HepG2 (cell line): Measurements from ENCODE around the gene CAVIN1. TPM values are rescaled to one million over a fixed set of nuclear protein-coding genes. Genes with fewer than 3 reads are reported as not detected.

Experiments
- ATAC-seq: fragments of 200-7000 bp; cut with Tn5 transposase; 3 replicates; pipeline ENCODE4 v1.9.1; 2020; ENCODE audit warnings: mild to moderate bottlenecking, moderate library complexity
- BruUV-seq: library from RNA; stranded (reverse); fragments of 400-500 nt; replicated peaks from 2 replicates; lab custom pipeline; 2021; lab: Mats Ljungman, UMichigan
- CTCF ChIA-PET: fragments of 300-600 bp; formaldehyde crosslinking; extraction: SDS; loops from one replicate; lab custom pipeline; 2021; ENCODE audit warnings: low total read pairs, inconsistent platforms, low intra/inter-chr PET ratio; lab: Yijun Ruan, JAX
- POLR2A ChIA-PET: fragments of 350-600 bp; sonication (Branson Sonifier 250); formaldehyde crosslinking; loops from one replicate; lab custom pipeline; 2020; ENCODE audit warnings: antibody characterized with exemption, inconsistent platforms; lab: Yijun Ruan, JAX
- DNase-seq: peaks from one replicate; pipeline ENCODE4 v3.0.0-alpha.2; 2015; ENCODE audit warnings: low spot score
- FAIRE-seq: peaks from 3 replicates; lab custom pipeline; 2011; peaks lifted over from hg19 to GRCh38; lab: Jason Lieb, UNC
- H2AFZ ChIP-seq: one replicate; pipeline ENCODE4 v1.6.1; 2011; ENCODE audit warnings: low read length, inconsistent platforms
- H3K27ac ChIP-seq: fragments of 300-600 bp; 3 replicates; pipeline ENCODE4 v1.8.0; 2011; ENCODE audit warnings: mixed run types, mild to moderate bottlenecking, mixed read lengths, low read length, inconsistent platforms; ENCODE audit not compliant: insufficient read depth; ENCODE audit errors: extremely low read length
- H3K27me3 ChIP-seq, 2 experiments: fragments of 200-600 bp in 1 of 2; 2 replicates in 1 of 2; 3 replicates in 1 of 2; pipeline versions ENCODE4 v1.6.0 to v1.8.0; 2011; ENCODE audit warnings: low read length in 2 of 2, mild to moderate bottlenecking in 2 of 2, moderate library complexity in 2 of 2, inconsistent platforms in 1 of 2; ENCODE audit not compliant: insufficient read depth in 2 of 2, control insufficient read depth in 1 of 2
- H3K36me3 ChIP-seq, 2 experiments: fragments of 200-600 bp in 1 of 2; replicated peaks in 1 of 2; 2 replicates in 1 of 2; 3 replicates in 1 of 2; pipeline versions ENCODE4 v1.5.1 to v1.8.0; 2011; ENCODE audit warnings: low read length in 2 of 2, inconsistent platforms in 1 of 2; ENCODE audit not compliant: insufficient read depth in 2 of 2, control insufficient read depth in 1 of 2
- H3K4me1 ChIP-seq: 2 replicates; pipeline ENCODE4 v1.5.1; 2012; ENCODE audit warnings: low read length, inconsistent platforms; ENCODE audit not compliant: insufficient read depth
- H3K4me2 ChIP-seq: 2 replicates; pipeline ENCODE4 v1.6.0; 2011; ENCODE audit warnings: low read depth, low read length, inconsistent platforms
- H3K4me3 ChIP-seq, 3 experiments: fragments of 200-600 bp in 1 of 3; sonication (generic), shearing (Covaris generic) in 1 of 3; replicated peaks in 1 of 3; 2 replicates each; pipeline ENCODE4 v1.5.1; 2011 to 2016; ENCODE audit warnings: low read length in 3 of 3, inconsistent platforms in 2 of 3, low read depth in 2 of 3, mild to moderate bottlenecking in 2 of 3, control low read depth in 1 of 3, mixed read lengths in 1 of 3; ENCODE audit not compliant: insufficient read depth in 1 of 3
- H3K79me2 ChIP-seq: one replicate; pipeline ENCODE4 v1.6.1; 2011; ENCODE audit warnings: low read length, inconsistent platforms; ENCODE audit not compliant: insufficient read depth
- H3K9ac ChIP-seq: 2 replicates; pipeline ENCODE4 v1.6.0; 2011; ENCODE audit warnings: mild to moderate bottlenecking, low read depth, low read length, inconsistent platforms; ENCODE audit not compliant: insufficient read depth
- H3K9me3 ChIP-seq: 2 replicates; pipeline ENCODE4 v1.5.1; 2012; ENCODE audit warnings: mild to moderate bottlenecking, low read length
- H4K20me1 ChIP-seq: 2 replicates; pipeline ENCODE4 v1.6.0; 2011; ENCODE audit warnings: inconsistent platforms, mild to moderate bottlenecking, low read length, moderate library complexity; ENCODE audit not compliant: insufficient read depth
- RBM22 ChIP-seq: fragments of 200-400 bp; formaldehyde crosslinking; optimal IDR thresholded peaks from 2 replicates; pipeline ENCODE3; 2017; ENCODE audit warnings: mild to moderate bottlenecking, low read length, moderate library complexity
- TEF ChIP-seq: sonication (generic); formaldehyde crosslinking; IDR thresholded peaks from 2 replicates; pipeline ENCODE4 v1.5.0; 2020; ENCODE audit warnings: missing genetic modification reagents
- WGBS: methylation state at CpG from one replicate; pipeline ENCODE4 v1.1.6; 2017; ENCODE audit warnings: low lambda C conversion rate; 5-methylcytosine and 5-hydroxymethylcytosine counted together
- in situ Hi-C: cut with HindIII; loops from 2 replicates; pipeline ENCODE4 v1.10.0; 2017; ENCODE audit warnings: low pct_unique_long_range_greater_than_20kb; ENCODE audit not compliant: extremely low pct_ligation_motif_present
- intact Hi-C: fragments of 100-400 bp; cut with micrococcal nuclease; formaldehyde crosslinking; loops from one replicate; pipeline ENCODE4 v1.10.0; 2022; ENCODE audit not compliant: unreplicated experiment
- polyA plus RNA-seq, 8 experiments: library from polyadenylated mRNA; depleted of rRNA in 3 of 8; stranded (reverse) in 7 of 8; unstranded in 1 of 8; fragments of >200 nt; fragmentation: Illumina TruSeq in 4 of 8; extraction: Trizol in 4 of 8; gene quantifications; 2 replicates each; pipeline versions ENCODE4 v1.2.1 to v1.2.3, GENCODE V29; 2011 to 2016; ENCODE audit warnings: low read depth in 4 of 8, missing spikeins in 1 of 8, mixed read lengths in 1 of 8; ENCODE audit not compliant: insufficient read depth in 1 of 8
- total RNA-seq, 5 experiments: library from RNA; depleted of rRNA; stranded (reverse); fragments of >200 nt; fragmentation: Illumina TruSeq; extraction: Trizol; gene quantifications; 2 replicates each; pipeline ENCODE4 v1.2.3, GENCODE V29; 2016; ENCODE audit warnings: low read depth in 1 of 5
- TF ChIP-seq, protein P1 (sequence below): sonication (generic); formaldehyde crosslinking; IDR thresholded peaks from 2 replicates; pipeline ENCODE4 v1.5.1; 2020; ENCODE audit warnings: mild to moderate bottlenecking, missing genetic modification reagents, moderate library complexity

Gene CAVIN1
- total and polyA plus RNA-seq, 2 of the 13 experiments (the other 11 are each of a cell fraction or from before 2014, with no cell fraction given): 15.9 to 25.5 TPM

GRCh38 chr17:42365136-42365535 is 57.9 kb downstream of the CAVIN1 start:
- ATAC-seq (no peak), FAIRE-seq (no peak), DNase-seq (no peak)
- peaks cover 0 to 2% of the 10 kb centered on the region in 2 experiments; a peak in 1 of 5 replicates for H3K36me3 ChIP-seq
- TF ChIP-seq, protein P1, sequence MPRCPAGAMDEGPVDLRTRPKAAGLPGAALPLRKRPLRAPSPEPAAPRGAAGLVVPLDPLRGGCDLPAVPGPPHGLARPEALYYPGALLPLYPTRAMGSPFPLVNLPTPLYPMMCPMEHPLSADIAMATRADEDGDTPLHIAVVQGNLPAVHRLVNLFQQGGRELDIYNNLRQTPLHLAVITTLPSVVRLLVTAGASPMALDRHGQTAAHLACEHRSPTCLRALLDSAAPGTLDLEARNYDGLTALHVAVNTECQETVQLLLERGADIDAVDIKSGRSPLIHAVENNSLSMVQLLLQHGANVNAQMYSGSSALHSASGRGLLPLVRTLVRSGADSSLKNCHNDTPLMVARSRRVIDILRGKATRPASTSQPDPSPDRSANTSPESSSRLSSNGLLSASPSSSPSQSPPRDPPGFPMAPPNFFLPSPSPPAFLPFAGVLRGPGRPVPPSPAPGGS (CRISPR knock-in tag): no peak
- no peak overlapping the region for H3K4me3 ChIP-seq
- peaks cover 63% of the 10 kb centered on the region for H3K4me1 ChIP-seq
- POLR2A ChIA-PET: interaction anchor here (3.6 kb wide), 1 partner anchor 24 kb away, joined by 10 read pairs; the partner anchor contains the start of gene STAT3
- no peaks in the 10 kb centered on the region for H3K9me3 ChIP-seq
- 97% methylated on average over 9 of the region's 9 CpGs for WGBS
- in situ Hi-C loops: no loop called here
- CTCF ChIA-PET: no interaction called here
- no peak overlapping the region for H3K4me2 ChIP-seq
- H3K79me2 ChIP-seq: peaks cover 74% of the 10 kb centered on the region
- H3K27ac ChIP-seq: no peak overlapping the region
- no peaks in the 10 kb centered on the region for H3K27me3 ChIP-seq
- intact Hi-C loops: no loop called here
- no peak overlapping the region for H2AFZ ChIP-seq
- no TSS peak for BruUV-seq
- H4K20me1 ChIP-seq: peaks cover 34% of the 10 kb centered on the region
- H3K9ac ChIP-seq: no peak overlapping the region

DNA sequence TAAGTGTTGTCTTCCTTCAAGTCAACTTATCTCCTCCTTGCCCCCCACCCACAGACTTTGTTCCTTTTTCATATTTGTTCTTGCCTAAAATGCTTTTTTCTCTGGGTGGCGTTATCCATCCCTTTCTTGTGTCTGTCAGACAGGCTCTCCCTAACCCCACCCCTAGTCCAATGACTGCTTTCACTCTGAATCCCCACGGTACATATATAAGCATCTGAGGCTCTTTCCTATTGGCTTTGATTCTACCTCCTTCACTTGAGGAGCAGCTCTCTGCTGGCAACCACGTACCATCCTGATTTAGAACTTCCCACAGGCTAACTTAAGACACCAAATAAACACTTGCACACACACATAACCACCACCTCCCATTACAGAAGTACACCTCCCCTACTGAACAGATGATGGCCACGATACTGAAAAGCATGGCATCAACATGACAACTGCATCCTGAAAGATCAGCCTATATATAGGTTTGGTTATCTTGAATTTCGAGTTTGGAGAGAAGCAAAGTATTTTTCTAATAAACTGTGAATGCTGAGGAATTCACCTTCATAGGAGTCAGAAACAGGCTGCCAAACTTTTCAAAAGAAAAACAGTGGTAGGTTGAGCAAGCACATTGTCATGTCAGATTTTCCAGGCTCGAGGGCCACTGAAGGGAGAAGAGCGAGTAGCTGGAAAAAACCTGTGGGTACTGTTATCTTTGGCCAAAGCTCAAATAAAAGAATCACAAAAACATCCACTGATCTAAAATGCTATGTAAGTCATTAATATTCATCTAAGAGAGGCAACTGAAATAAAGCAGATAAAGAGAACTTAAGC is 59.1 kb downstream of the CAVIN1 start:
- H3K27me3 ChIP-seq: no peaks in the 10 kb centered on the region
- H2AFZ ChIP-seq: no peak overlapping the region
- in situ Hi-C loops: no loop called here
- no TSS peak for BruUV-seq
- H3K4me1 ChIP-seq: peaks cover 60% of the 10 kb centered on the region
- no peak overlapping the region for H3K27ac ChIP-seq
- FAIRE-seq: no peak
- WGBS: 95% methylated on average over 7 of the region's 7 CpGs
- H3K79me2 ChIP-seq: peaks cover 76% of the 10 kb centered on the region
- H3K9me3 ChIP-seq: no peaks in the 10 kb centered on the region
- CTCF ChIA-PET: no interaction called here
- peaks cover 38% of the 10 kb centered on the region for H4K20me1 ChIP-seq
- 0 out of 5 replicates have a peak, but pooled peaks cover 0 to 2% of the 10 kb centered on the region in 2 experiments for H3K36me3 ChIP-seq
- POLR2A ChIA-PET: no interaction called here
- no peak overlapping the region for H3K4me3 ChIP-seq
- DNase-seq: no peak
- no peak for ATAC-seq
- H3K4me2 ChIP-seq: no peak overlapping the region
- TF ChIP-seq TEF (CRISPR knock-in tag): no peak
- TF ChIP-seq RBM22: peak; percentile 40
- intact Hi-C loops: no loop called here
- H3K9ac ChIP-seq: no peak overlapping the region
